ENCODE results near the gene HIPK1.

The HIPK1 gene

GRCh38 chr1:113972954-113973353 lies 43.8 kb downstream of the HIPK1 start:
- no peak for TF ChIP-seq CTCF (IDR thresholded peaks at IDR 0.05; ENCODE audit: insufficient read depth, low read depth, low read length, missing control alignments)
- DNase-seq (ENCODE audit: low read depth): no peak
- H3K4me3 ChIP-seq (ENCODE audit: low read depth, low read length): no peak overlapping the region

GRCh38 chr1:113975211-113975895 lies 46.2 kb downstream of the HIPK1 start:
- no peak for TF ChIP-seq CTCF (IDR thresholded peaks at IDR 0.05; ENCODE audit: insufficient read depth, low read depth, low read length, missing control alignments)
- no peak for DNase-seq (ENCODE audit: low read depth)
- H3K4me3 ChIP-seq (ENCODE audit: low read depth, low read length): no peak overlapping the region

- no peak for DNase-seq (ENCODE audit: low read depth)
- TF ChIP-seq CTCF (IDR thresholded peaks at IDR 0.05; ENCODE audit: insufficient read depth, low read depth, low read length, missing control alignments): peak; percentile 19
- H3K4me3 ChIP-seq (ENCODE audit: low read depth, low read length): no peak overlapping the region
These were observed 47.6 kb downstream of the HIPK1 start for GRCh38 chr1:113976609-113977278.

- no peak for DNase-seq (ENCODE audit: low read depth)
- no peak overlapping the region for H3K4me3 ChIP-seq (ENCODE audit: low read depth, low read length)
- no peak for TF ChIP-seq CTCF (IDR thresholded peaks at IDR 0.05; ENCODE audit: insufficient read depth, low read depth, low read length, missing control alignments)
These were observed 48.8 kb downstream of the HIPK1 start for GRCh38 chr1:113977906-113978305.

- H3K4me3 ChIP-seq (ENCODE audit: low read depth, low read length): no peak within 1 kb of the TSS
- peak; percentile 77 for DNase-seq (ENCODE audit: low read depth)
- TF ChIP-seq CTCF (IDR thresholded peaks at IDR 0.05; ENCODE audit: insufficient read depth, low read depth, low read length, missing control alignments): peak; percentile 73
These were observed 50.0 kb downstream of the HIPK1 start, which contains the start of gene OLFML3 for GRCh38 chr1:113978863-113979702. Gene OLFML3 (plus strand): TSS chr1:113979474. CDS start chr1:113979517, 43 bp downstream.

- TF ChIP-seq CTCF (IDR thresholded peaks at IDR 0.05; ENCODE audit: insufficient read depth, low read depth, low read length, missing control alignments): no peak
- DNase-seq (ENCODE audit: low read depth): no peak
- H3K4me3 ChIP-seq (ENCODE audit: low read depth, low read length): no peak overlapping the region
These were observed 51.0 kb downstream of the HIPK1 start for GRCh38 chr1:113980110-113980509.

All from GM12865 (cell line).